Measurements from ENCODE around the gene ASTN2. TPM values are rescaled to one million over a fixed set of nuclear protein-coding genes. Genes with fewer than 3 reads are reported as not detected.

Gene ASTN2
- total and polyA plus RNA-seq, 2 experiments from 2014 or later = 7.0 to 24.6 TPM

DNA sequence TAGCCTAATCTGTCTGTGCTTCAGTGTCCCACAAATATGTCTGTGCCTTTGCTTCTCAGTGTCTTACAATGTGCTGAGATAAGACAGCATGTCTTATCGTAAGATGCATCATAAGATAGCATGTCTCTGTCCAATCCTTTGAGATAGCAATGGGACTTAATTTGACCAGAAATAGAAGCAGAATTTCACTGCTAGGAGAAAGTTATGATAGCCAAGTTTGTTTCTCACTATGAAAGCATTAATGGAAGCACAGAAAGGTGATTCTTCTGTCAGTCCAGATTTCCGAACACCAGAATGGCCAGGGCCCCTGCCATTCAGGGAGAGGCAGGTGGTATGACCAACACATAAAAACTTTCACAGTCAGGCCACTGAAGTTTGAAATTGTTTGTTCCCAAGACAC lies 616.3 kb downstream of the ASTN2 start:
- Histone ChIP-seq H3K4me2 (no peak overlapping the region), H3K27ac (ENCODE audit: low read depth) (no peak overlapping the region), H4K20me1 (replicated peaks; ENCODE audit: insufficient read depth) (peaks cover 3% of the 10 kb centered on the region; the same call in 1 of the 2 replicates), H3K36me3 (ENCODE audit: insufficient read depth) (no peaks in the 10 kb centered on the region), H3K9me2 (ENCODE audit: insufficient read depth) (0 out of 2 replicates have a peak, but pooled peaks cover 4% of the 10 kb centered on the region), H3K4me1 (ENCODE audit: insufficient read depth) (peaks cover 23% of the 10 kb centered on the region), H3F3A (replicated peaks; ENCODE audit: low read depth) (no peaks in the 10 kb centered on the region), H2AFZ (no peak overlapping the region), H3K4me3 (no peak overlapping the region), H3K27me3 (ENCODE audit: insufficient read depth) (no peaks in the 10 kb centered on the region), H3K79me2 (replicated peaks; ENCODE audit: insufficient read depth) (no peaks in the 10 kb centered on the region)
- Mint-ChIP-seq H3K4me3 (no peak overlapping the region), H3K4me1 (peaks cover 28% of the 10 kb centered on the region), H3K27ac (no peak overlapping the region), H3K27me3 (ENCODE audit: insufficient read depth, low read depth, poor library complexity) (peaks cover 4% of the 10 kb centered on the region), H3K36me3 (ENCODE audit: low read depth) (no peaks in the 10 kb centered on the region; the same call in 2 of the 3 replicates), H3K9me3 (no peaks in the 10 kb centered on the region; the same call in 2 of the 3 replicates)
- ATAC-seq (no peak), DNase-seq (ENCODE audit: low spot score) (no peak)
- TF ChIP-seq, protein P1, sequence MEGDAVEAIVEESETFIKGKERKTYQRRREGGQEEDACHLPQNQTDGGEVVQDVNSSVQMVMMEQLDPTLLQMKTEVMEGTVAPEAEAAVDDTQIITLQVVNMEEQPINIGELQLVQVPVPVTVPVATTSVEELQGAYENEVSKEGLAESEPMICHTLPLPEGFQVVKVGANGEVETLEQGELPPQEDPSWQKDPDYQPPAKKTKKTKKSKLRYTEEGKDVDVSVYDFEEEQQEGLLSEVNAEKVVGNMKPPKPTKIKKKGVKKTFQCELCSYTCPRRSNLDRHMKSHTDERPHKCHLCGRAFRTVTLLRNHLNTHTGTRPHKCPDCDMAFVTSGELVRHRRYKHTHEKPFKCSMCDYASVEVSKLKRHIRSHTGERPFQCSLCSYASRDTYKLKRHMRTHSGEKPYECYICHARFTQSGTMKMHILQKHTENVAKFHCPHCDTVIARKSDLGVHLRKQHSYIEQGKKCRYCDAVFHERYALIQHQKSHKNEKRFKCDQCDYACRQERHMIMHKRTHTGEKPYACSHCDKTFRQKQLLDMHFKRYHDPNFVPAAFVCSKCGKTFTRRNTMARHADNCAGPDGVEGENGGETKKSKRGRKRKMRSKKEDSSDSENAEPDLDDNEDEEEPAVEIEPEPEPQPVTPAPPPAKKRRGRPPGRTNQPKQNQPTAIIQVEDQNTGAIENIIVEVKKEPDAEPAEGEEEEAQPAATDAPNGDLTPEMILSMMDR (conservative IDR thresholded peaks at IDR 0.05; ENCODE audit: low read depth in 2 of 2) = no peak
- TF ChIP-seq JUNB (IDR thresholded peaks at IDR 0.05; ENCODE audit: unreplicated experiment) = no peak
- TF ChIP-seq, protein P2, sequence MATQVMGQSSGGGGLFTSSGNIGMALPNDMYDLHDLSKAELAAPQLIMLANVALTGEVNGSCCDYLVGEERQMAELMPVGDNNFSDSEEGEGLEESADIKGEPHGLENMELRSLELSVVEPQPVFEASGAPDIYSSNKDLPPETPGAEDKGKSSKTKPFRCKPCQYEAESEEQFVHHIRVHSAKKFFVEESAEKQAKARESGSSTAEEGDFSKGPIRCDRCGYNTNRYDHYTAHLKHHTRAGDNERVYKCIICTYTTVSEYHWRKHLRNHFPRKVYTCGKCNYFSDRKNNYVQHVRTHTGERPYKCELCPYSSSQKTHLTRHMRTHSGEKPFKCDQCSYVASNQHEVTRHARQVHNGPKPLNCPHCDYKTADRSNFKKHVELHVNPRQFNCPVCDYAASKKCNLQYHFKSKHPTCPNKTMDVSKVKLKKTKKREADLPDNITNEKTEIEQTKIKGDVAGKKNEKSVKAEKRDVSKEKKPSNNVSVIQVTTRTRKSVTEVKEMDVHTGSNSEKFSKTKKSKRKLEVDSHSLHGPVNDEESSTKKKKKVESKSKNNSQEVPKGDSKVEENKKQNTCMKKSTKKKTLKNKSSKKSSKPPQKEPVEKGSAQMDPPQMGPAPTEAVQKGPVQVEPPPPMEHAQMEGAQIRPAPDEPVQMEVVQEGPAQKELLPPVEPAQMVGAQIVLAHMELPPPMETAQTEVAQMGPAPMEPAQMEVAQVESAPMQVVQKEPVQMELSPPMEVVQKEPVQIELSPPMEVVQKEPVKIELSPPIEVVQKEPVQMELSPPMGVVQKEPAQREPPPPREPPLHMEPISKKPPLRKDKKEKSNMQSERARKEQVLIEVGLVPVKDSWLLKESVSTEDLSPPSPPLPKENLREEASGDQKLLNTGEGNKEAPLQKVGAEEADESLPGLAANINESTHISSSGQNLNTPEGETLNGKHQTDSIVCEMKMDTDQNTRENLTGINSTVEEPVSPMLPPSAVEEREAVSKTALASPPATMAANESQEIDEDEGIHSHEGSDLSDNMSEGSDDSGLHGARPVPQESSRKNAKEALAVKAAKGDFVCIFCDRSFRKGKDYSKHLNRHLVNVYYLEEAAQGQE (IDR thresholded peaks at IDR 0.05; ENCODE audit: unreplicated experiment) = no peak
- TF ChIP-seq ZNF331 (CRISPR knock-in tag; IDR thresholded peaks at IDR 0.05; ENCODE audit: low read depth) = no peak

DNA sequence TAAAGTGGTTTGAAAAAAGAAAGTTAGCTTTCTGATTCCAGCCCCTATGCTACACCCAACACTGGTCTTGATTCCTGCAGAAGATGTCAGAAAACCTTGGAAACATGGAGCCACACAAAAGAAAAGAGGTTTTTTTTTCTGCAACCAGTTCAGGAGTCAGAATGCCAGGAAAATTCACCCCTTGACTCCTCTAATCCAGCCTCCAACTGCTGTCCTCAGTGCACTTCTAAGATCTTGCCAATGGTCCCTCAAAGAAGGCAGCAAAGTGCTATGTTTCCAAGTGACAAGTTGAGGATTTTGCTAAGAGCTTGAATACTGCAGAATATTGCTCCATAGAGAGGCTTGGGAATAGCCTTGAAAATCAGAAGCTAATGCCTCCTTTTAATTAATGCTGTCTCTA lies 617.6 kb downstream of the ASTN2 start:
- Histone ChIP-seq H3K79me2 (replicated peaks; ENCODE audit: insufficient read depth) (no peaks in the 10 kb centered on the region), H3K9me2 (ENCODE audit: insufficient read depth) (0 out of 2 replicates have a peak, but pooled peaks cover 4% of the 10 kb centered on the region), H3K4me1 (ENCODE audit: insufficient read depth) (peaks cover 23% of the 10 kb centered on the region), H3K27me3 (ENCODE audit: insufficient read depth) (no peaks in the 10 kb centered on the region), H3F3A (replicated peaks; ENCODE audit: low read depth) (no peaks in the 10 kb centered on the region), H3K27ac (ENCODE audit: low read depth) (no peak overlapping the region), H3K4me2 (no peak overlapping the region), H2AFZ (no peak overlapping the region), H4K20me1 (replicated peaks; ENCODE audit: insufficient read depth) (peaks cover 3% of the 10 kb centered on the region; the same call in 1 of the 2 replicates), H3K4me3 (no peak overlapping the region), H3K36me3 (ENCODE audit: insufficient read depth) (no peaks in the 10 kb centered on the region)
- no peak for ATAC-seq
- Mint-ChIP-seq H3K4me1 (peaks cover 28% of the 10 kb centered on the region), H3K4me3 (no peak overlapping the region), H3K36me3 (ENCODE audit: low read depth) (no peaks in the 10 kb centered on the region; the same call in 2 of the 3 replicates), H3K9me3 (no peaks in the 10 kb centered on the region; the same call in 2 of the 3 replicates), H3K27ac (no peak overlapping the region), H3K27me3 (ENCODE audit: insufficient read depth, low read depth, poor library complexity) (peaks cover 4% of the 10 kb centered on the region)
- no peak for DNase-seq (ENCODE audit: low spot score)
- no peak for TF ChIP-seq JUNB (IDR thresholded peaks at IDR 0.05; ENCODE audit: unreplicated experiment)
- no peak for TF ChIP-seq POLR2AphosphoS5 (IDR thresholded peaks at IDR 0.05; ENCODE audit: low read depth)
- TF ChIP-seq NANOG (IDR thresholded peaks at IDR 0.05; ENCODE audit: borderline replicate concordance) = no peak
- no peak for TF ChIP-seq ZNF331 (CRISPR knock-in tag; IDR thresholded peaks at IDR 0.05; ENCODE audit: low read depth)
- TF ChIP-seq, protein P3, sequence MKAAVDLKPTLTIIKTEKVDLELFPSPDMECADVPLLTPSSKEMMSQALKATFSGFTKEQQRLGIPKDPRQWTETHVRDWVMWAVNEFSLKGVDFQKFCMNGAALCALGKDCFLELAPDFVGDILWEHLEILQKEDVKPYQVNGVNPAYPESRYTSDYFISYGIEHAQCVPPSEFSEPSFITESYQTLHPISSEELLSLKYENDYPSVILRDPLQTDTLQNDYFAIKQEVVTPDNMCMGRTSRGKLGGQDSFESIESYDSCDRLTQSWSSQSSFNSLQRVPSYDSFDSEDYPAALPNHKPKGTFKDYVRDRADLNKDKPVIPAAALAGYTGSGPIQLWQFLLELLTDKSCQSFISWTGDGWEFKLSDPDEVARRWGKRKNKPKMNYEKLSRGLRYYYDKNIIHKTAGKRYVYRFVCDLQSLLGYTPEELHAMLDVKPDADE (IDR thresholded peaks at IDR 0.05) = no peak
- no peak for TF ChIP-seq EZH2phosphoT487 (IDR thresholded peaks at IDR 0.05; ENCODE audit: unreplicated experiment)
- TF ChIP-seq, protein P1 (conservative IDR thresholded peaks at IDR 0.05; ENCODE audit: low read depth in 2 of 2) = no peak
- no peak for TF ChIP-seq CREB1 (CRISPR knock-in tag; IDR thresholded peaks at IDR 0.05; ENCODE audit: low read depth)
- TF ChIP-seq, protein P2 (IDR thresholded peaks at IDR 0.05; ENCODE audit: unreplicated experiment) = no peak
- TF ChIP-seq ZNF114 (CRISPR knock-in tag; IDR thresholded peaks at IDR 0.05) = no peak
- no peak for TF ChIP-seq EZH2 (IDR thresholded peaks at IDR 0.05; ENCODE audit: low read depth, unreplicated experiment)
- TF ChIP-seq STAT1 (IDR thresholded peaks at IDR 0.05; ENCODE audit: unreplicated experiment) = no peak

Measured in GM23338 (cell line).